Stimulated activated CD4-positive, alpha-beta T cell treated with anti-CD3 and anti-CD28 coated beads, Interleukin-2, amount 100 ng/mL, for 48 hours (primary cell): Measurements from ENCODE around the gene DHRS7B.
"Not testable (repeated sequence)": the region's sequence is repeated elsewhere in the genome, so short reads cannot be mapped to it uniquely, and the experiment has no call there.

Experiments used
- DNase-seq, 2 donors: peaks; one replicate each; pipeline ENCODE4 v3.0.0-alpha.2; 2020

The DHRS7B gene

GRCh38 chr17:21108651-21109050 lies 18.1 kb upstream of the DHRS7B start:
- DNase-seq, result no peak

GRCh38 chr17:21113049-21113690 lies 13.6 kb upstream of the DHRS7B start:
- no peak for DNase-seq

GRCh38 chr17:21113716-21114115 lies 13.0 kb upstream of the DHRS7B start:
- no peak for DNase-seq

GRCh38 chr17:21114791-21115190 lies 12.0 kb upstream of the DHRS7B start:
- not testable (repeated sequence) for DNase-seq

GRCh38 chr17:21119247-21119918 lies 7.4 kb upstream of the DHRS7B start:
- DNase-seq, result peak; percentile 56 to 60

- no peak for DNase-seq
Measured at GRCh38 chr17:21119919-21120249, 6.9 kb upstream of the DHRS7B start.

GRCh38 chr17:21124086-21124485 lies 2.7 kb upstream of the DHRS7B start:
- no peak for DNase-seq

- not testable (repeated sequence) for DNase-seq
Measured at GRCh38 chr17:21124517-21124916, 2.2 kb upstream of the DHRS7B start.

- DNase-seq, result no peak
Measured at GRCh38 chr17:21125862-21126261, 902 bp upstream of the DHRS7B start.

GRCh38 chr17:21127509-21128077 lies 829 bp downstream of the DHRS7B start:
- no peak for DNase-seq

GRCh38 chr17:21129023-21129681 lies 2.4 kb downstream of the DHRS7B start:
- DNase-seq, result no peak

- DNase-seq, result no peak
Measured at GRCh38 chr17:21131137-21131536, 4.4 kb downstream of the DHRS7B start.

- DNase-seq, result no peak
Measured at GRCh38 chr17:21132428-21132827, 5.7 kb downstream of the DHRS7B start.

GRCh38 chr17:21134559-21134958 lies 7.8 kb downstream of the DHRS7B start:
- no peak for DNase-seq

- no peak for DNase-seq
Measured at GRCh38 chr17:21140911-21141310, 14.1 kb downstream of the DHRS7B start.

- DNase-seq, result no peak
Measured at GRCh38 chr17:21141331-21141730, 14.6 kb downstream of the DHRS7B start.

GRCh38 chr17:21142065-21142464 lies 15.3 kb downstream of the DHRS7B start:
- not testable (repeated sequence) for DNase-seq

GRCh38 chr17:21143695-21144094 lies 16.9 kb downstream of the DHRS7B start:
- DNase-seq, result no peak

- not testable (repeated sequence) for DNase-seq
Measured at GRCh38 chr17:21144299-21144698, 17.5 kb downstream of the DHRS7B start.

- no peak for DNase-seq
Measured at GRCh38 chr17:21146362-21147015, 19.7 kb downstream of the DHRS7B start.

- DNase-seq, result no peak
Measured at GRCh38 chr17:21149621-21150020, 22.9 kb downstream of the DHRS7B start.

- no peak for DNase-seq
Measured at GRCh38 chr17:21152731-21153130, 26.0 kb downstream of the DHRS7B start.

- DNase-seq, result no peak
Measured at GRCh38 chr17:21157586-21158370, 31.0 kb downstream of the DHRS7B start.
